Measurements from ENCODE around the gene PPP1R14C.
"Not testable (repeated sequence)": the region's sequence is repeated elsewhere in the genome, so short reads cannot be mapped to it uniquely, and the experiment has no call there.

The PPP1R14C gene

DNA sequence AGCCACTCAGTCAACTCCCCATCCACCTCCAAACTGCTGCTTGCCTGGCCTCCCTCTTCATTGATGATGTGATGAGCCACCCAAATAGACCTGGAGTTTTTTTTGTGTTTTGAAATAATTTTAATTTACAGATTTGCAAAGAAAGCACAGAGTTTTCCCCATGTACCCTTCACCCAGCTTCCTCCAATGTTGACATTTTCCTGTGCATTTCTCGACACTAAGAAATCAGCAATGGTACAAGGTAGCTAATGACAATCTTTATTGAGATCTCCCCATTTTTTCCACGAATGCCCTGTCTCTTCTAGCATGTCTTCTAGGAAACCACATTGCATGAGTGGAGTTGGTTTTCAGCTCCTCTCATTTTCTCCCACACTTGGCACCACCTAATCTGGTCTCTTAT, 30.1 kb downstream of the PPP1R14C start:
- DNase-seq, result no peak

DNA sequence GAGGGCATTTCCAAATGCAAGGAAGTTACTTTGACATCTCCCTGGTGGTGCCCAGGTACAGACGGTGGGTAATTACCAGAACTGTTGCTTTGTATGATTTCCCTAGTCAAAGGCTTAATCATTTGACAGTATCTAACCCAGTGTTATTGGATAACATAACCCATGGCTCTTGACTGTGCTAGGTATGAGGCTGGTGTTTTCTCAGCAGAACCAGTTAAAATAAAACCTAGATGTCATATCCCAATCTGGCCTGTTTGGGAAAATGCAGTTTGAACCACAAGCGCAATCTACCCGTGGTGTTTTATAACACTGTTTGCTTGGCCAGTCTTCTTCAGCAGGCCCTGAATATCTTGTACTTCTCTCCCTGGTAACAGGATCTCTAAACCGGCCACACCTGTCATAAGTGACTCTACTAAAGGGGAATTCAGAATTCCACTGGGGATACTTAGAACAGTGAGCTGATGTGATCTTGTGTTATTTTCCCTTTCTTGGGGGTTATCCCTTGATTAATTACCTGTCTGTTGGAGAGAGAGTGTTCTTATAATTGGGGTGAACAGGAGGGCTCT, 32.8 kb downstream of the PPP1R14C start:
- DNase-seq, result no peak

DNA sequence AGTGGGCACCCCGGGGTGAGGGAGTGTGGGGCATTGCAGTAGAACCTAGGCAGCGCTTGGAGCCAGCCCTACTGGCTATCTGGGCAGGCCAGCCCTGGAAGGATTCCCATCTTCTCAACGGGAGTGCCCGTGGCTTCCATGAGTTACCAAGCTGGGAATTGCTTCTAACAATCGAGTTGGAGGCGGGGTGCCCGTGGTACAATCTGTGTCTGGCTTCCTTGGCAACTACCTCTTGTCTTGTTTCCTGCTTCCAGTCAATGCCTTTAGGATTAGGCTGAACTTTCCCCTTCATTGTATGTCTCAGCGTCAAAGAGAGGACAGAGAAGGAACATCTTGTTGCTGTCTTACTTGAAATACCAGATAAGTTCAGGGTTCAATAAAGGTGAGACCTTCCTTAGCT, 33.3 kb downstream of the PPP1R14C start:
- DNase-seq, result no peak

DNA sequence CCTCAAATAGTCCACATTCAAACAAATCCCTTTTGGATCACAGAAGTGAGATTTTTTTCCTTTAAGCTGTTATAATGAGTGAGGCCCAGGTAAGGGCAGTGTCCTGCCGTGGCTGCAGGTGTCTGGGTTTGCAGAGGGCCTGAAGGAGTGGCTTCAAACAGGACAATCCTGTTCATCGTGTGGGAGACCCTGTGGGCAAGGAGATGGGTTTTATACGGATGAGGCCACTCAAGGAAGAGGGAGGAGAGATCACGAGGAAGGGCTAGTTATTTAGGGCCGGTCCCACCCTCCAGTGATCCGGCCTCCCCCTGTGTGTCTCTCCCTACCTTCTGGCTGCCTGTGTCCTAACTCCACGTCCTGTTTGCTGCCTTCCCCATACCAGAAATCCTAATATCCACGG, 33.8 kb downstream of the PPP1R14C start:
- DNase-seq, result no peak

DNA sequence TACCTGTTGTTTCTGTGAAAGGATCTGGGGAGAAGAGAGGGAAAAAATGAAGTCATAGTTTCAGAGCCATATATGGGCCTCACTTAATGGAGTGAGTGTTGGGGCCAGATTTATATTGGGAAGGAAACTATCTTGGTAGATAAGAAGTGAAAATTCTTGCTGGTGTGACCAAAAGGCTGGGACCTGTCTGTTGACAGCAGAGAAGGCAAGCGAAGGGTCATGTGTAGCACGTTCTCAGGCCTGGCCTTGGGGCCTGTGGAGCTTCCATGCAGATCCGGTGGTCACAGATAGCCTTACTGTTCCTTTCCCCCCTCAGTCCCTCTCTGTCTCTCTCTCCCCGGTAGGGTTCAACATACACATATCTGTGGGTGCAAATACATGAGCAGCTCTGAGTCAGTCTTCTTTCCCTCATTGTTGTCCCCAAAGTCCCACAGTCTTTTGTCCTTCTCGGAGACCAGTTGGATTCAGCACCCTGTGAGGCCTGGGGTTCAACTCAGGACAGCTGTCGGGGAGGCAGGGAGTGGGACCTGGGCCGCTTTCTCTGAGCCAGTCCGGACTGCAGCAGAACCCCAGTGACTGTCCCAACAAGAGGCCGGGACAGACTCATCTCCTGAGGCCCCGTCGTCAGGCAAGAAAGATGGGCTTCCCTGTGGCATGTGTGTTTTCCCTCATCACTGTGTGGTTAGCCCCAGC, 34.6 kb downstream of the PPP1R14C start:
- no peak for DNase-seq

DNA sequence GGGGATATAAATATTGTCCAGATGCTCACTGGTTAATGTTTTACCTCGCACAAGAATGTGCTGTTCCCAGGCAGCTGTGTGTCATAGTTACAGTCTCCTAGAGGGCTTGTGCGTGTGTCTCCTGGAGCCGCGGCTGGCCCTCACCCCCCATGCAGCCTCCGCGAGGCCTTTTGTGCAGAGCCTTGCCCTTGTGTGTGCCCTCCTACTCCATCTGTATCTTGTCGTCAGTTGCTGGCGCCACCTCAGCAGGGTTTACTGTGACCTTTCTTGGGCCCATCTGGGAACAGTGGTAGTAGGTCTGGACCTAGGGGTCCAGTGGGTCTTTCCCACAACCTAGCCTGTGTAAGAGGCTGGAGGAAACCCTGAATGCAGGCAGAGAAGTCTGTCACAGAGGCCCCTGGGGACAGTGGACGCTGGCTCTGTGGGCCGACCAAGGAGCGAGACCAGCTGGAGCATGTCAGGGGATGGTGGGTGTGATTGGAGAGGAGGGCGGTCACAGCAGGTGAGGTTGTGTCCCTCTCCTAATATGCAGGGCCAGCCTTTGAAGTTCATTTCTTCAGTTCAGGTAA, 35.2 kb downstream of the PPP1R14C start:
- DNase-seq, result no peak

DNA sequence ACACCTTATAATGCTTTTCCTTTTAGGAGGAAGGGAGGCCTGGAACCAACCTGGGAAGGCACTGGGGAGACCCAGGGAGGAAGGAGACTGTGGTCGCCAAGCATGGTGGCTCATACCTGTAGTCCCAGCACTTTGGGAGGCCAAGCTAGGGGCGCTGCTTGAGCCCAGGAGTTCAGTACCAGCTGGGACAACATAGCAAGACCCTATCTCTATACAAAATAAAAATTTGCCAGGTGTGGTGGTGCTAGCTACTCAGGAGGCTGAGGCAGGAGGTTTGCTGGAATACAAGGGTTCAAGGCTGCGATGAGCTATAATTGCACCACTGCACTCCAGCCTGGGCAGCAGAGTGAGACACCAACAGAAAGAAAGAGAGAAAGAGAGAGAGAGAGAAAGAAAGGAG, 36.2 kb downstream of the PPP1R14C start:
- DNase-seq, result no peak

DNA sequence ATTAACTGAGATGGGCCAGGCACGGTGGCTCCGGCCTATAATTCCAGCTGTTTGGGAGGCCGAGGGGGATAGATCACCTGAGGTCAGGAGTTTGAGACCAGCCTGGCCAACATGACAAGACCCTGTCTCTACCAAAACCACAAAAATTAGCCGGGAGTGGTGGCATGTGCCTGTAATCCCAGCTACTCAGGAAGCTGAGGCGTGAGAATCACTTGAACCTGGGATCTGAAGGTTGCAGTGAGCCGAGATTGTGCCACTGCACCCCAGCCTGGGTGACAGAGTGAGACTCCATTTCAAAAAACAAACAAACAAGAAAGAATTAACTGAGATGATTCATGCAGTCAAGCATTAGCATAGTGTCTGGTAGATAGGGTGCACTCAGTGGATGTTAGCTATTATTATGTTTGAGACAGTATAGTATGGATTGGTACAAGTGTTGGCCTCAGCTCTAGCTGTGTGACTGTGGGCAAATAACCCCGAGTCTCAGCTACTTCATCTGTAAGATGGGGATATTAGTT, 37.1 kb downstream of the PPP1R14C start:
- not testable (repeated sequence) for DNase-seq

DNA sequence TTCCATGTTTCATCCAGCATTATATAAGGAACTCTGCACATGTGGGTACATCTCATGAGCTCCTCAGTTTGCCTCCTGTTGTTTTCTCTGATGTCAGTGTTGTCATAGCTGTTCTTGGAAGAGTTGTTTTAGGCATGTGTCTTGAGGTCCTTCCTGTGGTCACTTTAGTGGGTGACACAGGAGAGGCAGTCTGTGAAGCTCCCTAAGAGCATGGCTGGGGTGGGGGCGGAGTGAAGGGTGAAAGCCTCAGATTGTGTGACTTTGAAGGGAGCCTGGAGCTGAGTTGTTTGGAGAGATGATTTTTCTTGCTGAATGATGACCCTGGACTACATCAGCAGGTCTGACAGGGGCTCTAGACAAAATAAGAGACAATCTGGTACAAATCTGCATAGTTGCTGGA, 37.7 kb downstream of the PPP1R14C start:
- DNase-seq, result no peak

DNA sequence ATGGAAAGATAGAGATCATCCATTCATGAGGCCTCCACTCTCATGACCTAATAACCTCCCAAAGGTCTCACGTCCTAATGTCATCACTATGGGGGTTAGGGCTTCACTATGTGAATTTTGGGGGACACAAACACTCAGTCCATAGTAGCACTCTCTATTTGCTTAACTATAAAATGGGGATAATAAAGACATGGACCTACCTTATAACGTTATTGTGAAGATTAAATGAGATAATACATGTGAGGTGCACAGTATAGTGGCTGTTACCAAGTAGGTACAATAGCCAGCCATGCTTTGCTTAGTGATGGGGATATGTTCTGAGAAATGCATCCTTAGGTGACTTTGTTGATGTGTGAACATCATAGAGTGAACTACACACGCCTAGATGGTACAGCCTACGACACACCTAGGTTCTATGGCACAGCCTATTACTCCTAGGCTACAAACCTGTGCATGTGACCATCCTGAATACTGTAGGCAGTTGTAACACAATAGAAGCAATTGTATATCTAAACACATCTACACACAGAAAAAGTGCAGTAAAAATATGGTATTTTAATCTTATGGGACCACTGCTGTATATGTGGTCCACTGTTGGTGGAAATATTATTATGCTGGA, 39.7 kb downstream of the PPP1R14C start:
- DNase-seq, result no peak

DNA sequence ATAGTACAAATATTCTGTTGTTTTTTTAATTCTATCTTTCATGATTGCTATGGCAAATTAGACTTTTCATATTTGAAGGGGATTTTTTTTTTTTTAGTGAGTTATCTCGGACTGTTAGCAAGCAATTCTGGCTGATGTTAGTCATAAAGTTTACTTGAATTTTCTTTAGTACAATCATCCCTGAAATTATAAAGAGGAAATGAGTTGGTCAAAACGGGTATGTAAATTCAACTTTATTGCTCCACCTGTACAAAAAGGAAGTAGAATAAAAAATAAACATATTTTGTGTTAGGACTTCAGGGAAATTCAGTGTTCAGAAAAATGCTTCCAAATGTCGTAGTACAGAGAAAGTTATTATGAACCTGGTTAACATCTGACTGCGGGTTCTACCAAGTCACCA, 40.3 kb downstream of the PPP1R14C start:
- DNase-seq, result no peak

DNA sequence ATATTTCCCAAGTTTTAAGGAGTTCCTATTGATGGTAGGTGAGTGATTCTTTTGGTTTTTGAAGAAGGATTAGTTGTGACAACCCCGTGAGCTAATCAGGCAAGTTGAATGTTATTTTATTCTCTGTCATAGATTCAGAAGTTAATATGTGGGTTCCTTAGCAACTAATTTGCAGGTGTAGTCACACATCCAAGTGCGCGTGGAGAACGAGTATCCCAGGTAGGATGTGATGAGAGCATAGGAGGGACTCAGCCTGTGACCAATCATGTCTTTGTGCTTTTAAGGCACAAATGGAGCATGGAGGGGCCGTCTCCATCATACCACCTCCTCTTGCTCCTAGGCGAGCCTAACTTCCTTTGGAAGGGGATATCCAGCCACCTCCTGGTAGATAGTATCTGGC, 41.1 kb downstream of the PPP1R14C start:
- no peak for DNase-seq

DNA sequence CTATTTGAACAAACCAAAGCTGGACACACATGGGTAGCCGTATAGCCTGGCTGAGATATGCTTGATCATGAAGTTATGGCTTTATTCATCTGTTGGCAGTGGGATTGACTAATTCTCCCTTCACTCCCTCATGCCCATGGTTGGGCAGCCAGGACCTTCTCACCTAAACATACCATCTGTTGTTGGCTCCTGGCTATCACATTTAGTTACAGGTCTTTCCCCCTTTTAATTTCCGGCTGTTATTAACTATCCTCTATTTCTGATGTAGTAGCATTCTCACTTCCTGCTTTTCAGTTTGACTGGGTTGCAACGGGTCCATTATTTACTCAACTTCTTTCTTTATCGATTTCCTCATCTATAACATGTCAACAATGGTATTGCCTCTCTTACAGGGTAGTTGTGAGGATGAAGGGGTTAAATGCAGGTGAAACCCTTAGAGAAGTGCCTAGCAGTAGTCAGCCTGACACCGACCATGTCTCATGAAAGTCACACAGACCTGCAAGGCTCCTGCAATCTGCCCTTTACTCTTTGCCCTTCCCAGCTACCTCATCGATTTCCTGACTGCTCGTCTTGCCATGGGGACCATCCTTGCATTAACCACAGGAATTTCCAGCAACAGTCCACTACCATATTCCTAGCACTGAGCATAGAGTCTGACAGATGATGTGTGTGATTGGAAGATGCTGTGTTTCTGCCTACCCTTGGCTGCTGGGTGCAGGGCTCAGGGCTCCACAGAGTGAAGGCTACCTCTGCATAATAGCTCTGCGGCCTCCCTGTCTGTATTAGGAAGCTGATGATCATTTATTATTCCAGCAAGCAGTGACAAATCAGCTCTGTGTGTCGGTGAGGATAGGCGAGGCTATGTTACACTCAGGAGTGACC, 42.2 kb downstream of the PPP1R14C start:
- no peak for DNase-seq

DNA sequence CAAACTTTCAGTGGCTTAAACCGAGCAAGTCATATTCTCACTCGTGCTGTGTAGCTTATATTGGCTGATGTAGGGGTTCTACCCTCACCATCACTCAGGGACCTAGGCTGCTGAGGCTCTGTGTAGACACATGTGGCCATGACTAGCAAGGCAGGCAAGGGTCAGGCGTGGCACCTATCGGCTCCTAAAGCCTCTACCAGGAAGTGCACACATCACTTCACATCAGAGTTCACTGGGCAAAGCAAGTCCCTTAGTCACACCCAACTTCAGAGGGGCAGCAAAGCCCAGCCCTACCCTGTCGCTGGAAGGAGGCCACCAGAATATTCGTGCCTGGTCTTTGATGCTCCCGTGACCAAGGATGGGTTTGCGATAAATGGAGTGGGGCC, 42.9 kb downstream of the PPP1R14C start:
- no peak for DNase-seq

DNA sequence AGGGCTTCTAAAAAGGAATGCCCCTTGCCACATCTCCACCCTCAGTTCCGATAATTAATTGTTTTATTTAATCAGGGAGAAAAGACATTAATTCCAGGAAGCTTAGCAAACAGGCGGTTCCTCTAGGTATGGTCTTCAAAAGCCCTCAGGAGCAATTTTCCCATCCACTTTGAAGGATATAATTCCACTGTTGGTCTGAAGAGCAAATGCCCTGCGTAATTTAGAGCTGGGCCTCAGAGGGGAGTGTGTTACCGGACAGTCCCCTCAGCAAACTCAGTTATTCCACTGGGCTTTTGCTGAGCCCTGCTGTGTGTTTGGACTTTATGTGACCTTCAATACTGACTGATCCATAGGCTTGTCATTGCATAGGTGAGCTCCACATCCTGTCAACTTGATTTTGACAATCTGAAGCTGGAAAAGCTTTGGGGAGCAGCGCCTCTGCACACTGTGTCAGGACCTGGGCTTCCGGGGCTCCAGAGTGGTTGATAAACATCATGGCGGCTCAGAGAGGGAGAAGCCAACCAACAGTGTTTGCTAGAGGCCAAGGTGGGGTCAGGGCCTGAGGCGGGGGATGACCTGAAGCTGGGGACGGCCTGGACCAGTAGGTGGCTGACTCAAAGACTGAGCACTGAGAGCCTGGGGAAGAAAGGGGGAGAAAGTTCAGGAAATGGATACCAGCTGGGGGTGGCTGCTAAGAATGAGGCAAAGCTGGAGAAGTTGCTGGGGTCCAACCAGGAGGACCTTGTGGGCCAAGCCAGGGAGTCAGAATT, 43.5 kb downstream of the PPP1R14C start:
- no peak for DNase-seq

DNA sequence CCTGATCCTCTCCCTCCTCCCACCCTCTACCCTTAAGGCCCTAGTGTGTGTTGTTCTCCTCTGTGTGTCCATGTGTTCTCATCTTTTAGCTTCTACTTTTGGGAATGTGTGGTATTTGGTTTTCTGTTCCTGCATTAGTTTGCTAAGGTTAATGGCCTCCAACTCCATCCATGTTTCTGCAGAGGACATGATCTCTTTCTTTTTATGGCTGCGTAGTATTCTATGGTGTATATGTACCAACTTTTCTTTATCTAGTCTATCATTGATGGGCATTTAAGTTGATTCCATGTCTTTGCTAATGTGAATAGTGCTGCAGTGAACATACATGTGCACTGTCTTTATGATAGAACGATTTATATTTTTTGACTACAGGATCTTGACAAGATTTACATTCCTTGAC, 44.6 kb downstream of the PPP1R14C start:
- DNase-seq, result not testable (repeated sequence)

DNA sequence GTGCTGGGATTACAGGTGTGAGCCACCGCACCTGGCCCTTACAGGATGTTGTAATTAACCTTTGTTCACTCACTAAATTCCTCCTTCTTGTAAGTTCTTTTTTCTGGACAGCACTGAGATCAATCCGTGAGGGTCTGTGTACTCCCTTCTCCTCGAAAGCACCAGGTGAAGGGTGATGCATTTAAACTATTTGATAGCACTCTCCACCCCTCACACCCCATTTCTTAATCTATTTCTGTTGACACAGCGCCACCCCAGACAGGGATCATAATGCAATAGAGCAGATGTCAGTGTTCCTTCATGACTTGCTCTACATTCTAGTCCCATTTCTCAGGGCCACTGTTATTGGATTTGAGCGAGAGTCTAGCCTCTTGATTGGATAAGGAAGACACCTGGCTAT, 46.3 kb downstream of the PPP1R14C start:
- no peak for DNase-seq

DNA sequence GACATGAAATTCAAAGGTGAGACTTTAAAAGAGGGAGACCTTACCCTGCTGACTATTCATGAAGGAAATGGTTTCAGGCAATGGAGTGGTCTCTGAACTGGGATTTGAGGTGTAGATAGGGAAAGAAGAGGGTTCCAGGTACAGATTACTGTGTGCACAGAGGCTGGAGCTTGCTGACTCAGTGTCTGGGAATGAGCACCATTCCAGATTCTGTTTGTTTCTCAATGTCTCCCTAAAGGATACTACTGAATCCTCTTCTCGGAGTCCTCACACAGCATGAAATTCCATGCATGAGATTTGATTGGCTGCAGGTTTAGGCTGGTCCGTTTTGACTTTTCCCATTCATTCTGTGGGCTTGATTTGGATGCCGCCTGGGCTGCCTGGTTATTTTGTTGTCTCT, 49.0 kb downstream of the PPP1R14C start:
- no peak for DNase-seq

DNA sequence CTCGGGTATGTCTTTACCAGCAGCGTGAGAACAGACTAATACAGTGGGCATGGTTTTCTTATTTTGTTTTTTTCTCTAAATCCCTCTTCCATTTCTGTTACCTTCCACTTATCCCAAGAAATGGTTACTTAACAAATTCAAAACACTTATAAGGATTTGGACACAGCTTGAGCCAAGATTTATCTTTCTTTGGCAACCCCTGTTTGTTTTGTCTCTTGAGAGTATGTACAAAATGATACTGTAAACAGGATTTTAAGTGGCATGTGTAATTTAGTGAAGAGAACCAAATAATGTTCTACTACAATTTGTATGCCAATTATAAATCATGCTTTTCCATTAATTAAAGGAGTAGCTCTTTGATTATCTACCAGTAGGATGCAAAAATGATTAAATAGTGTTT, 51.4 kb downstream of the PPP1R14C start:
- no peak for DNase-seq

DNA sequence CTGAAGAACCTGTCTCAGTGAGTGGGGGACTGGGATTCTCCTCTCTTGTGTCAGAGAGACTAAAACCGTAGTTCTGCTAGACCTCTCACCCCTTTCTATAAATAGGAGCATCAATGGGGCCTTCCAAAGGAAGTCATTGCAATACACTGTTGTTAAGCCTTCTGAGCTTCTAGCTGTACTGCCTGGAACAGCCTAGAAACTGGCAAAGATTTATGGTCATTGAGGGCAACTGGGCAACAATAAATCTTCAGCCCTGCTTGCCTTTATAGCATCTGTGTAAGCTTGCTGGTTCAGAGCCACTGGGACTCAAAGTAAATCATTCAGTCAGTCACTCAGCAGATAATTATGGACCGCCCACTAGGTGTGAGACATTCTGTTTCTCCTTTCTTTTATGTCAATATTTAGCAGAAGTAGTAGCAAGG, 53.2 kb downstream of the PPP1R14C start:
- DNase-seq, result no peak

DNA sequence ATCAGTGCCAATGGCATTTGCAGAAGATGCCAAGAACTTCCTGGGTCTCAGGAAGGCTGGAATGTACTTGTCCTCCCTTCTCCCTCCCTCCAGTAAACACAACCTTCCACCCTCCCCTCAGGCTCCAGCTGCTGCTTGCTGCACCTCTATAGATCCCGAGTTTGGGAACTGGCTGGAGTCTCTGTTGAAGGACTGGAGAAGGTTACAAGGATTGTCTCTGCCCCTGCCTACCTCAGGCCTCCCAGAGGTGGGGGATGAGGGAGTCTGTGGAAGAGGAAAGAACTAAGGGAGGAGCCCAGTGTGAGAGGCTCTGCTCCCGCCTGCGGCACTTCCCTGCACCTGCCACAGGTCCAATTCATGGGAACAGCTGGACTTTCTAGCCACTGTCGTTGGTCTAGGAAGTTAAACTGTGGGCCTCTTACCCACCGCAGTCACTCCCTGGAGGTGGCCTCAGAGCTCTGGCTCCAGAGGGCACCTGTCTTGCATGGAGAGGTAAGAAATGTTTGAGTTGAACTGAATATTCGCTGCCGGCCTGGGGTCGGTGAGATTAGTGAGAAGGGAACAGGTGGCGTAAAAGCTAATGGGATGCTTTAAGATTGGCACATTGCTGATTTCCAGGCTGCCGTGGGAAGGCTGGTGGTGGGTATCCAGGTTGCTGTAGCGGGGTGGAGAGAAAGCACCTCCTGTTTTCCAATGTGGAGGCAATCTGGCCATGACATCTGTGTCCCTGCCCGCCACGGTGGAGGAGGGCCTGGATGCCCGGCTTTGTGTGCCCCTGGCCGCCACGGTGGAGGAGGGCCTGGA, 54.3 kb downstream of the PPP1R14C start:
- DNase-seq, result no peak

All from CD4-positive, alpha-beta T cell treated with Interleukin-4 for 4 hours (primary cell).